Myocyte (in vitro differentiated cells): ENCODE results near the gene TMEM82. TPM values are rescaled to one million over a fixed set of nuclear protein-coding genes. Genes with fewer than 3 reads are reported as not detected.

ENCODE experiments used
- DNase-seq: peaks from one replicate; pipeline ENCODE4 v3.0.0-alpha.2; 2012; ENCODE audit warnings: low read depth
- total RNA-seq: library from RNA; depleted of rRNA; stranded (reverse); fragments of >200 nt; gene quantifications from 2 replicates; pipeline ENCODE4 v1.2.3, GENCODE V29; 2014

The TMEM82 gene
- total RNA-seq, 1 donor from 2014 or later = not detected

DNA sequence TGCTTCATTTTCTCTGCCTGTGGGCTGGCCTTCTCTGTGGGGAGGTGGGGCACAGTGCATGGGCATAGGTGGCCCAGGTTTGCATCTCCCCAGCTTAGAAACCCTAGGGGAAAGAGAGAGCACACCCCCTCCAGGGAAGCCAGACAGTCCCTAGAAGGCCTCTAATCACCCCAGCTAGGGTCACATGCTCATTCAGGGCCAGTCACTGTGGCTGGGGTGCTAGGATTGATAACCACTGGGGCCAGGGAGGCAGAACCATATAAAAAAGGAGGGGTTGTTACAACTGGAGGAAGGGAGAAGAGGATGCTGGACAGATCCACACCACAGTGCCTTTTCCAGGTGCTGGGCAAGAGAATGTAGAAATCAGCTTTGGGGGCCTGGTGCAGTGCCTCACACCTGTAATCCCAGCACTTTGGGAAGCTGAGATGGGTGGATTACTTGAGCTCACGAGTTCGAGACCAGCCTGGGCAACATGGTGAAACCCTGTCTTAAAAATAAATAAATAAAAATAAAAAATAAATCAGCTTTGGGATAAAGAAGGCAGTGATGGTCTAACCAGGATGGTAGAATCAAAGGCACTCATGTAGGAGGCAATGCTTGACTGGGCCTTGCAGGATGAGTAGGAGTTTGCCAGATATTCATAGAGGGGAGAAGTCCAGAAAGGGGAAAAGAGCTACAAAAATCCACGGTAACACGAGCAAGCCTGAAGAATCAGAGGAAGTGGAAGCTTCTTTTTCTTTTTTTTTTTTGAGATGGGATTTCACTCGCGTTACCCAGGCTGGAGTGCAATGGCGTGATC, 35.8 kb downstream of the TMEM82 start:
- no peak for DNase-seq

DNA sequence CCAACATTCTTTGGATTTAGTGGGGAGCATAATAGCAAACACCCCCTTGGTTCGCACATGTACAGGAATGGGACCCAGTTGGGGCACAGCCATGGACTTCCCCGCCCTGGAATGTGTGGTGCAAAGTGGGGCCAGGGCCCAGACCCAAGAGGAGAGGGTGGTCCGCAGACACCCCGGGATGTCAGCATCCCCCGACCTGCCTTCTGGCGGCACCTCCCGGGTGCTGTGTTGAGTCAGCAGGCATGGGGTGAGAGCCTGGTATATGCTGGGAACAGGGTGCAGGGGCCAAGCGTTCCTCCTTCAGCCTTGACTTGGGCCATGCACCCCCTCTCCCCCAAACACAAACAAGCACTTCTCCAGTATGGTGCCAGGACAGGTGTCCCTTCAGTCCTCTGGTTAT, 43.4 kb downstream of the TMEM82 start:
- DNase-seq = no peak

- peak; percentile 89 for DNase-seq
These were observed 44.3 kb downstream of the TMEM82 start for GRCh38 chr1:15786581-15786980.

DNA sequence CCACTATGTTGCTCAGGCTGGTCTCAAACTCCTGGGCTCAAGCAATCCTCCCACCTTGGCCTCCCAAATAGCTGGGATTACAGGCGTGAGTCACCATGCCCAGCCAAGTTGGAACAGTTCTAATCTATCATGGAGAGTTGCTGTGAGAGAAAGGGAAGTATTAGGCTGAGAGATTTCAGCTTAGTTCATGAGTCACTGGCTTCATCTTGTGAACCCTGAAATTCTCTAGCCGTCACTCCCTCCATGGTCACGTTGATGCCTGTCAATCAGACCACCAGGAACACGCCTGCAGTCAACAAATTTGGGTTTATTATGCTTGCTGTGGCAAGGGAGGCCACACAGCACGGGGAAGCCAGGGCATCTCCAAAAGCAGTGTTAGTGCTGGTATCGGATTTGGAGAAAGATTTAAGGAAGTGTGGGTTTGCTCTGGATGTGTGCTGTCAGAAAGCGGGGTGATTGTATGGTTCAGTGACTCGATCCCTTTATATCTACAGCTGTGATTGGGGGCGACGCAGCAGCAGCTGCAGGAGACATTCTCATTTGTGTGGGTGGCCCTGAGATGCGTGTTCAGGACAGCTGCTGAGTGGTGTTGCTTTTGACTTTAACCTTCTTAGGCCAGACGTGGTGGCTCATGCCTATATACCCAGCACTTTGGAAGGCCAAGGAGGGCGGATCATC, 46.5 kb downstream of the TMEM82 start:
- DNase-seq = peak; percentile 88

DNA sequence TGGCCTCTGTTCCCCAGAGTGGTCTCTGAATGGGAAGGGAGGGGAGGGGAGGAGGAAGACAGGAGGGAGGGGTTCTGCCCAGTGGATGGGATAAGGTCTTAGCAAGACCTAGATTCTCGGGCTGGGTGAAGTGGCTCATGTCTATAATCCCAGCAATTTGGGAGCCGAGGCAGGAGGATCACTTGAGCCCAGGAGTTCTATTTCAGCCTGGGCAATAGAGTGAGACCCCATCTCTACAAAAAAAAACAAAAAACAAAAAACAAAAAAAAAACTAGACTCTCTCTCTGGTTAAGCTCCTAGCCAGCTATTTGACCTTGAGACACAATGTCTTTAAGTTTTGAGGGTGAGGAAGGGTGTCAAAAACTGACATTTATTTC, 53.8 kb downstream of the TMEM82 start:
- no peak for DNase-seq

Other genes starting within 250 kb of the TMEM82 start
- gene CASP9, start 218.3 kb upstream of the TMEM82 start, total RNA-seq = 30.8 and 68.5 TPM in 2 replicates
- 43.9 and 50.2 TPM in 2 replicates for gene DNAJC16, start 215.7 kb upstream of the TMEM82 start, total RNA-seq
- gene AGMAT, start 157.4 kb upstream of the TMEM82 start, total RNA-seq = 2.1 and 3.2 TPM in 2 replicates
- 26.6 and 34.7 TPM in 2 replicates for gene DDI2, start 125.0 kb upstream of the TMEM82 start, total RNA-seq
- 80.3 and 90.4 TPM in 2 replicates for gene PLEKHM2, start 58.2 kb upstream of the TMEM82 start, total RNA-seq
- 5.2 and 13.0 TPM in 2 replicates for gene SLC25A34, start 6.2 kb upstream of the TMEM82 start, total RNA-seq
- 38.8 and 103 TPM in 2 replicates for gene FBLIM1, start 16.3 kb downstream of the TMEM82 start, total RNA-seq
- 1.5 and 1.6 TPM in 2 replicates for gene UQCRHL, start 65.2 kb downstream of the TMEM82 start, total RNA-seq
- 7.6 and 14.4 TPM in 2 replicates for gene SPEN, start 105.2 kb downstream of the TMEM82 start, total RNA-seq
- gene ZBTB17, start 233.6 kb downstream of the TMEM82 start, total RNA-seq = 32.9 and 47.1 TPM in 2 replicates